Fibroblast of skin of right quadriceps (primary cell): ENCODE results near the gene CRCP.
"Not testable (repeated sequence)": the region's sequence is repeated elsewhere in the genome, so short reads cannot be mapped to it uniquely, and the experiment has no call there.

Source experiments
- DNase-seq: peaks from one replicate; pipeline ENCODE4 v3.0.0-alpha.2; 2013

Gene CRCP

GRCh38 chr7:66114743-66115649 is at the start of gene CRCP:
CRCP (plus strand) TSS chr7:66114847; CDS start chr7:66114963, 116 bp downstream.
- DNase-seq = peak; percentile 70

DNA sequence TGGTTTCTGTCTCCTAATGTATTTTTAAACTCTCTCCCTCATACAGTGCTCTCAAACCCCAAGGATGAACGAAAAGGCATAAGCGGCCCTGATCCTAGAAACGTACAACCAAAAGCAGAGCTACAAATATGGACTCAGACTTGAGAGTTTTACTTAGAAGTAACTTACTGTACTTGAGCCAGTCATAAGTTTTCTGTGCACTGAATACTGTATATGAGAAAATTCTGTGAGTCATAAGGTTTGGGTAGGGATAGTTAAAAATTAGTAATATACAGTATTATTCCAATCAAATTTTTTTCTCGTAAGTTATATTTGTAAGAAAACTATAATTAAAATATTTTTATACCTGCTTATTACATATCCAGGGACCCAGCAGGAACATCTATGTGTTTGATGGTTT is 44.9 kb upstream of the CRCP start:
- DNase-seq = no peak

GRCh38 chr7:66070222-66070621 is 44.4 kb upstream of the CRCP start:
- peak; percentile 32 for DNase-seq

DNA sequence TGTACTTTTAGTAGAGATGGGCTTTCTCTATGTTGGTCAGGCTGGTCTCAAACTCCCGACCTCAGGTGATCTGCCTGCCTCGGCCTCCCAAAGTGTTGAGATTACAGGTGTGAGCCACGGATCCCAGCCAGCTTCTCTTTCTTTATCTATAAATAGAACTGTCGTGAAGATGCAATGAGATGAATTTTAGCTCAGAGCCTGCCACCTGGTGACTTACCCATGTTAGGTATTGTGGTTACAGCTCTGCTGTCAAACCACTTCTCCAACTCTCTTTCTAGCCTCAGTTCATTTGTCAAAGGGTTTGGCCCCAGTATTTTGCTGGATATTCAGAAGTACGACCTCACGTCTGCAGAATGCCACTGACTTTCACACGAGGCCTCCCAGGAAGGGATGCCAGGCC is 42.4 kb upstream of the CRCP start:
- not testable (repeated sequence) for DNase-seq

DNA sequence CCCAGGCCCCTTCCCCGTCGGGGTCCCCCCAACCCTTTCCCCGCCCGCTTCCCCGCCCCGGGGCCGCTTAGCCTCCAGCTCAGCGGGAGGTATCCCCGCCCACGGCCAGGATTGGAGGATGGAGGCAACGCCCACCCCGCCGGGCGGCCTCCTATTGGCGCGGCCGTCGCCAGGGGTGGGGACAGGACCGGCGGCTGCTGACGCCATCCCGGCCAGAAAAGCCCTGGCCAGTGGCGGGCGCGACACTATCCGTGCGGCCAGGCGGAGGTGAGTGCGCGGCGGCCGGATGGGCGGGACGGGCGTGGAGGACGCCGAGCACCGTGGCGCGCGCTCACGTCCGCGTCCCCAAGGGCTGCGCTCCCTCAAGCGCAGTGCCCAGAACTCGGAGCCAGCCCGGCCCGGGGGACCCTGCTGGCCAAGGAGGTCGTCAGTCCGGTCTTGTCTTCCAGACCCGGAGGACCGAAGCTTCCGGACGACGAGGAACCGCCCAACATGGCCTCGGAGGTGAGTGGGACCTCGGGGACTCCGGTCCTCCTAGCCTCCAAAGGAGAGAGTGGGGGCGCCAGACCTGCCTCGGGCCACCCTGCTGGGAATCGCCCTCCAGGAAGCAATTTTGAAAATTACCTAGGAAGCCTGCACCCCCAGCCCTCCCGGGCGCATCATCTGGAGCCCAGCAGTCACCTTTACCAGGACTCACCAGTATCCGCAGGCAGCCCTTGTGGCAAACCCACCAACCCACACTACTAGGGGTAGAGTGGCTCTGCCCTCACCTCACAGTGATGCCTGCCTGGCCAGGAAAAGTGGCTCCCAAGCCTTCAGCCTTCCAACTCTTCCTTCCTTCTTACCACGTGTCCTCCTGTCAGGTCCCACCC is 38.8 kb upstream of the CRCP start, which contains the start of gene ASL:
Gene ASL (plus strand): TSS at position 230 of the 872 bp plus-strand sequence. CDS start 263 bp downstream, at position 493.
- peak; percentile 88 for DNase-seq

- no peak for DNase-seq
These were observed 38.0 kb upstream of the CRCP start for GRCh38 chr7:66076462-66077329.

DNA sequence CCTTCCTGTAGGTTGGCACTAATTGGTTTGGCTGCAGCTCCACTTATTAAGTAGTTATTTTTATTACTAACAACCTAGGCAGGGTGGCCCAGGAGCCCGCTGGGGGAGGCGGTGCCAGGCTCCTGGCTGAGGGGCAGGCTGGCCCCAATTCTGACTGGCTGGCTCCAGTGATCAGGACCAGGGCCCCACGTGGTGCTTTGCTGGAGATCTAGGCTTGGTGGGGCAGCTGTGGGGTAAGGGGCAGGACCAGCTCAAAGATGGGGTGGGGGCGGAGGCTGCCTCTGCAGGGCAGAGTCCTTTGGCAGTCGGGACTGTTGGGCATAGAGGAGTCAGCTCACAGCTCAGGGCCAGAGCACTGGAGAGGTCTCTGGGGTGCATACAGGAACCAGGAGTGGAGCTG is 36.6 kb upstream of the CRCP start:
- no peak for DNase-seq

DNA sequence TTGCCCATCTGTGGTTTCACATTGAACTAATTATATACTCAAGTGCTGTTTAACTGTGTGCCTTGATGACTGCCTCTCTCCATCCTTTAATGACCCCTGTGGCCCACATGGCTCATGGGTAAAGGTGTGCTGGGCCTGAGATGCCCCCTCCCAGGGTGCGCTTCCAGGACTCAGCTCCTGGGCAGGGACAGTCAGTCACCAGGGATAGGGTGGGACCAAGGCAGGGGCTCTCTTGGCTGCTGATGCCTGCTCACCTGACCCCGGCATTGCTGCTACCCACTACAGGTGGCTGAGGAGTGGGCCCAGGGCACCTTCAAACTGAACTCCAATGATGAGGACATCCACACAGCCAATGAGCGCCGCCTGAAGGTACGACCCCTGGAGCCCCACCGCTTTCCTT is 32.6 kb upstream of the CRCP start:
- no peak for DNase-seq

DNA sequence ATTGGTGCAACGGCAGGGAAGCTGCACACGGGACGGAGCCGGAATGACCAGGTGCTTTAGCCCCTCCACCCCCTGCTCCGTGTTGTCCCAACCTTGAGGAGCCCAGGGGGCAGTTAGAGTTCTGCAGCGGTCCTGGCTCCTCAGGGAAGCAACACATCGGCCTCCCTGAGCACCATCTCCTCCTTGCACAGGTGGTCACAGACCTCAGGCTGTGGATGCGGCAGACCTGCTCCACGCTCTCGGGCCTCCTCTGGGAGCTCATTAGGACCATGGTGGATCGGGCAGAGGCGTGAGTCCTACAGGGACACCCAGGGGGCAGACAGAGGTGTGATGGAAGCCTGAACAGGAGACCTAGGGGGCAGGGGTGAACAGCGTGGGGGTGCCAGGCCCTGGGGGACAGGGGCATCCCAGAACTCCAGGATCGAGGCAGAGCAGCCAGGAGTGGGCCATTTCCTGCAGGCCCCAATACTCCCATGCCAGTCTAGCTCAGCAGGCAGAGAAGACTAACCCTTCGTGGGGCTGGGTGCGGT is 31.7 kb upstream of the CRCP start:
- DNase-seq = no peak

DNA sequence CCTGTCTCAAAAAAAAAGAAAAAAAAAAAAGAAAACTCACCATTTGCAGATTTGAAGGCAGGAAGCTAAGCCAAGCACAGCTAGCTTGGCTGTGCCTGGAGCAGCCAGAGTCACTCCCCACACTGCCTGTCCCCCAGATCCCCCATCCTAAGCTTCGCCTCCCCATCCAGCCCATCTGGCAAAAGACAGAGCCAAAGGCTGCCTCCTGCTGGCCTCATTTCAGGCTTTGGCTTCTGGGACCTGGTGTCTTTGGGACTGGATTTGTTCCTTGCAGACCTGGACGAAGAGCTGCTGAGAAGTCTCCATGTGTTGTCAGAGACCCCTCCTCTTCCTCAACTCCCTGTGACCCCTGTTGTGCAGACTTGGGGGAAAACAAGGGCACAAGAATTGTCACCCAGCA is 31.0 kb upstream of the CRCP start:
- DNase-seq = no peak

- no peak for DNase-seq
These were observed 25.5 kb upstream of the CRCP start for GRCh38 chr7:66088861-66089838.

DNA sequence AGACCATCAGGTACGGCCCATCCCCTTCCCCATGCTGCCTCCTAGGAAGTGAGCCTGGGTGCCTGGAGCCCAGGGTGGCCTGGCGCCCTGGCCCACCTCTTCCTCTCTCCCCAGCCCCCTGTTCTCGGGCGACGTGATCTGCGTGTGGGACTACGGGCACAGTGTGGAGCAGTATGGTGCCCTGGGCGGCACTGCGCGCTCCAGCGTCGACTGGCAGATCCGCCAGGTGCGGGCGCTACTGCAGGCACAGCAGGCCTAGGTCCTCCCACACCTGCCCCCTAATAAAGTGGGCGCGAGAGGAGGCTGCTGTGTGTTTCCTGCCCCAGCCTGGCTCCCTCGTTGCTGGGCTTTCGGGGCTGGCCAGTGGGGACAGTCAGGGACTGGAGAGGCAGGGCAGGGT is 22.0 kb upstream of the CRCP start:
- no peak for DNase-seq

DNA sequence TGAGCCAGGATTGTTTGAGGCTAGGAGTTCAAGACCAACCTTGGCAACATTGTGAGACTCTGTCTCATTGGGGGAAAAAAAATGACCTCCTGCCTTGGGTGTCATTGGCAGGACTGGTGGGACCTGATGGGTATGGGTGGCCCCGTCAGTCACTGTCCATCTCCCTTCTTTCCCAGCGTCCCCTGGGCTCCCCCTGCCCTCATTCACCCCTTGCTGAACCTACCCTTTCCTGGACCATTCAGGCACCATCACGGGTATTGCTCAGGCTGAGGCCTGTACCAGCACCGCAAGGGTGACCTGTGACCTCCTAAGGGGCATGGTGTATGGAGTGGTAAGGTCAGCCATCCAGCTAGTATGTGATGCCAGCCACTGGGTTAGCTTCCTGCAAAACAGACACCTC is 19.6 kb upstream of the CRCP start:
- no peak for DNase-seq

DNA sequence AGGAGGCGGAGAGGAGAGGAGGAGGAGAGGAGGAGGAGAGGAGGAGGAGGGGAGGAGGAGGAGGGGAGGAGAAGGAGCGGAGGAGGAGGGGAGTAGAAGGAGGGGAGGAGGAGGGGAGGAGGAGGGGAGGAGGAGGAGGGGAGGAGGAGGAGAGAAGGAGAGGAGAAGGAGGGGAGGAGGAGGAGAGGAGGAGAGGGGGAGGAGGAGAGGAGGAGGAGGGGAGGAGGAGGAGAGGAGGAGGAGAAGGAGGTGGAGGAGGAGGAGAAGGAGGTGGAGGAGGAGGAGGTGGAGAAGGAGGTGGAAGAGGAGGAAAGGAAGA is 15.5 kb upstream of the CRCP start:
- DNase-seq = no peak

- DNase-seq = peak; percentile 91
These were observed 14.9 kb upstream of the CRCP start for GRCh38 chr7:66099551-66100407.

- no peak for DNase-seq
These were observed 14.1 kb upstream of the CRCP start for GRCh38 chr7:66100408-66101050.

DNA sequence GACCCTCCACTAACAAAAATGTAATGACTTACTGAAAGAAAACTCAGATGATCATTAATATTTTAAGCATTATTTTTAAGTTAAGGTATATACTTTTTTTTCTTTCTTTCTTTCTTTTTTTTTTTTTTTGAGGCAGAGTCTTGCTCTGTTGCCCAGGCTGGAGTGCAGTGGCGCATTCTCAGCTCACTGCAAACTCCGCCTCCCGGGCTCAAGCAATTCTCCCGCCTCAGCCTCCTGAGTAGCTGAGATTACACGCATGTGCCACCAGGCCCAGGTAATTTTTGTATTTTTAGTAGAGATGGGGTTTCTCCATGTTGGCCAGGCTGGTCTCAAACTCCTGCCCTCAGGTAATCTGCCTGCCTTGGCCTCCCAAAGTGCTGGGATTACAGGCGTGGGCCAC is 12.5 kb upstream of the CRCP start:
- DNase-seq = not testable (repeated sequence)

DNA sequence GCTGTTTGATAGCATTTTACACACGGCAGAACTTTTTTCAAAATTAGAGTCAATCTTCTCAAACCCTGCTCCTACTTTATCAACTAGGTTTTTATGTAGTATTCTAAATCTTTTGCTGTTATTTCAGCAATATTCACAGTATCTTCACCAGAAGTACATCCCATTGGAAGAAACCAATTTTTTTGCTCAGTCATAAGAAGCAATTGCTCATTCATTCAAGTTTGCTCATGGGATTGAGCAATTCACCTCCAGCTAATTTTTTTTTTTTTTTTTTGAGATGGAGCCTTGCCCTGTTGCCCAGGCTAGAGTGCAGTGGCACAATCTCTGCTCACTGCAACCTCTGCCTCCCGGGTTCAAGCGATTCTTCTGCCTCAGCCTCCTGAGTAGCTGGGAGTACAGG is 10.7 kb upstream of the CRCP start:
- DNase-seq = peak; percentile 28

GRCh38 chr7:66105263-66105748 is 9.3 kb upstream of the CRCP start:
- no peak for DNase-seq

DNA sequence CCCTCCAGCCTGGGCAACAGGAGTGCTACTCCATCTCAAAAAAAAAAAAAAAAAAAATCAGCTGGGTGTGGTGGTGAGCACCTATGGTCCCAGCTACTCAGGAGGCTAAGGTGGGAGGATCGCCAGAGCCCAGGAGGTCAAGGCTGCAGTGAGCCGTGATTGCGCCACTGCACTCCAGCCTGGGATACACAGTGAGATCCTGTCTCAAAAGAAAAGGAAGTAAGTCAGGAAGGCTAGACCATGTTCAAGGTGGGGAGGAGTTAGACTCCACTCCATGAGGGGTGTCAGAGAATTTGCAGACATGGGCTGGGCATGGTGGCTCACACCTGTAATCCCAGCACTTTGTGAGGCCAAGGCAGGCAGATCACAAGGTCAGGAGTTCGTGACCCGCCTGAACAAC is 6.2 kb upstream of the CRCP start:
- not testable (repeated sequence) for DNase-seq
